Measurements from ENCODE around the gene IFT81. TPM values are rescaled to one million over a fixed set of nuclear protein-coding genes. Genes with fewer than 3 reads are reported as not detected.
A peak's percentile ranks its signal among the peaks of the same experiment; 100 is the strongest.

IFT81 gene
- total RNA-seq, 4 donors from 2014 or later = 4.0 to 14.8 (median 5.3) TPM

- ATAC-seq (ENCODE audit: low FRiP score) (no peak), DNase-seq (ENCODE audit: low spot score) (no peak)
- TF ChIP-seq CTCF (IDR thresholded peaks at IDR 0.05) = no peak
These were observed 52.6 kb downstream of the IFT81 start for GRCh38 chr12:110176745-110177144.

DNA sequence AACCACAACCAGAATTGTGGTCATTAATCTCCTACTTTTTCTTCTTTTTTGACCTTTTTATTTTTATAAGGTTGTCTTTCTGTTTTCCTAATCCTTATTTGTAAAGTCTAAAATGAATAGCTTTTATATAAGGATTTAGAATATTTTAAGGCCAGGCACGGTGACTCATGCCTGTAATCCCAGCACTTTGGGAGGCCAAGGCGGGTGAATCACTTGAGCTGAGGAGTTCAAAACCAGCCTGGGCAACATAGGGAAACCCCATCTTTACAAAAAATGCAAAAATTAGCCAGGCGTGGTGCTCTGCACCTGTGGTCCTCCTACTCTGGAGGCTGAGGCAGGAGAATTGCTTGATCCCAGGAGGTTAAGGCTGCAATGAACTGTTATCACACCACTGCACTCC, 55.1 kb downstream of the IFT81 start:
- TF ChIP-seq CTCF (IDR thresholded peaks at IDR 0.05) = no peak
- peak; percentile 32 for ATAC-seq (ENCODE audit: low FRiP score)
- DNase-seq (ENCODE audit: low spot score) = no peak

DNA sequence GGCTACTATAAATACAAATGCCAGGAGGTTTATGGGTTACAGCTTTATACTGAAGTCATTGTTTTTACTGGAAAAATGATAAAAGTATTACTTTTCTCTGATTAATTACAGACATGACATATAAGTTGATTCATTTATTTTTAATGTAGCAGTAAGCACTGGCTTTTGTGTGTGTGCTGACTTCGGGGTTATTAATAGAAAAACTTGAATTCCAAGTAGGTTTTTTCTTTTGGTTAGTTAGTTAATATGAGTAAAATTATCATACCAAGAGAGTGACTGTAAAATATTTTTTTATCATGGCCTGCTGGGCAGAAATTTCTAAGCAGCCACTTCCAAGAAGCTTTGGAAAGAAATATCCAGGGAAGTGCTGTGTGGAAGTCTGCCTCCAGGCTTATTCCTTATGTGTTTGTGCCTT, 56.4 kb downstream of the IFT81 start:
- peak; percentile 43 for ATAC-seq (ENCODE audit: low FRiP score)
- no peak for DNase-seq (ENCODE audit: low spot score)
- no peak for TF ChIP-seq CTCF (IDR thresholded peaks at IDR 0.05)

- no peak for TF ChIP-seq CTCF (IDR thresholded peaks at IDR 0.05)
- DNase-seq (ENCODE audit: low spot score) (no peak), ATAC-seq (ENCODE audit: low FRiP score) (no peak)
These were observed 58.1 kb downstream of the IFT81 start for GRCh38 chr12:110182281-110182680.

DNA sequence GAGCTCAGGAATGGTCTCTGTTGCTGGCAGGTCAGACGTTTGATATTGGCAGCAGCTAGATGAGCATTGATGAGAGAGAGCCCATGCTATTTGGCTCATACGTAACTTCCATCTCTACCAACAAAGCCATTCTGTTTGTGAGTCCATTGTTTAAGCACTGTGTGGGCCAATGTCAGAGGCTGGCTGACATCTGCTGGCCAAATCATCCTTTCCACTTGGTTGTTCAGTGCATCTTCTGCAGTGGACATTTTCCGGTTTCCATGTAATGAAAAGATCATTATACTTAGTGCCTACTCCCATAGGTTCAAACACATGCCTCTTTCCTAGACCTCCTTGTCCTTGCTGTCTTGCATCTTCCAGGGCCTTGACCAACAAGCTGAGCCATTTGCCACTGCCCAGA, 59.2 kb downstream of the IFT81 start:
- DNase-seq (ENCODE audit: low spot score) = no peak

GRCh38 chr12:110185626-110186025, 61.5 kb downstream of the IFT81 start:
- no peak for ATAC-seq (ENCODE audit: low FRiP score)
- DNase-seq (ENCODE audit: low spot score) = no peak
- TF ChIP-seq CTCF (IDR thresholded peaks at IDR 0.05) = no peak

More for the DNA sequence above, 59.2 kb downstream of the IFT81 start:
- no peak for TF ChIP-seq CTCF (IDR thresholded peaks at IDR 0.05)
- ATAC-seq (ENCODE audit: low FRiP score) = no peak

DNA sequence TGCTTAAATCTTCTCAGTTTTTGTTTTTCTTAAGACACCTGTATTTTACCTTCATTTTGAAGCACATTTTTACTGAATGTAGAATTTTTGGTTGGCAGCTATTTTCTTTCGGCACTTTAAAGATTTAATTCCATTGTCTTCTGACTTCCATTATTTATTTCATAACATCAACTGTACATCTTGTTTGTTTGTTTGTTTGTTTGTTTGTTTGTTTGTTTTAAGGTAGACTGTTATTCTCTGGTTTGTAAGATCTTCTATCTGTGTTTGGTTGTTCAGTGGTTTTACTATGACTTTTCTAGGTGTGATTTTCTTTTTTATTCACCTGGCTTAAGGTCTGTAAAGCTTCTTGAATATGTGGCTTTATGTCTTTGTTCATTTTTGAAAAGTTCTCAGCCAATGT, 61.9 kb downstream of the IFT81 start:
- no peak for DNase-seq (ENCODE audit: low spot score)
- ATAC-seq (ENCODE audit: low FRiP score) = no peak
- no peak for TF ChIP-seq CTCF (IDR thresholded peaks at IDR 0.05)

All from omental fat pad (tissue), 4 donors.